Neural cell (in vitro differentiated cells): ENCODE data around the gene GAR1.

Source experiments
- EZH2 ChIP-seq: fragments of 200-600, 300-800 bp; shearing (Covaris generic), sonication (generic); IDR thresholded peaks from 2 replicates; pipeline ENCODE4 v1.6.1; 2014; ENCODE audit warnings: antibody characterized with exemption, low read length, borderline replicate concordance, mild to moderate bottlenecking; ENCODE audit not compliant: insufficient read depth, poor library complexity, severe bottlenecking
- POLR2AphosphoS5 ChIP-seq: IDR thresholded peaks from 2 replicates; pipeline ENCODE4 v1.6.1; 2012
- RAD21 ChIP-seq: fragments of 450-650 bp; conservative IDR thresholded peaks from 2 replicates; pipeline ENCODE4 v1.6.1; 2014; ENCODE audit warnings: antibody characterized with exemption, mild to moderate bottlenecking, moderate library complexity
- TF ChIP-seq, protein P1 (sequence below): IDR thresholded peaks from 2 replicates; pipeline ENCODE4 v1.6.1; 2012; ENCODE audit warnings: borderline replicate concordance
- TF ChIP-seq, protein P2 (sequence below): fragments of 450-650 bp; IDR thresholded peaks from 2 replicates; pipeline ENCODE4 v1.5.1; 2014; ENCODE audit warnings: antibody characterized with exemption, mild to moderate bottlenecking, moderate library complexity; ENCODE audit not compliant: poor library complexity, severe bottlenecking

DNA sequence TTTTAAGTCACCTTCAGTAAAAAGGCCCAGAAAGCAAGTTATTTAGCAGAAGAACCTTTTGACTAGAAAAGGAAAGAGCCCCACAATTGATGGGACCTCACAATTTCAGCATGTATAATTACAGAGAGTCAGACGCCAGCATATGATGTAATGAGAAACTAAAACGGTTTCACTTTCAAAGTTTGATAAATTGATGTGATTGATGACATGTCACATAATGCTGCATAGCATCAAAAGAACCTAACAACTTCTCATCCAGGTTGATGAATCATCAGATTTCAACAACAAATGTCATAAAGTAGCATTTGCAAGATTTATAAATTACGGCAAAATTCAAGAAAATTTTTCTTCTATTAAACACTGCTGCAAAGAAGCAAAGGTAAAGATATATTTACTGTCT, 3.9 kb upstream of the GAR1 start:
- TF ChIP-seq EZH2 (no peak), POLR2AphosphoS5 (no peak), RAD21 (no peak)
- TF ChIP-seq, protein P1, sequence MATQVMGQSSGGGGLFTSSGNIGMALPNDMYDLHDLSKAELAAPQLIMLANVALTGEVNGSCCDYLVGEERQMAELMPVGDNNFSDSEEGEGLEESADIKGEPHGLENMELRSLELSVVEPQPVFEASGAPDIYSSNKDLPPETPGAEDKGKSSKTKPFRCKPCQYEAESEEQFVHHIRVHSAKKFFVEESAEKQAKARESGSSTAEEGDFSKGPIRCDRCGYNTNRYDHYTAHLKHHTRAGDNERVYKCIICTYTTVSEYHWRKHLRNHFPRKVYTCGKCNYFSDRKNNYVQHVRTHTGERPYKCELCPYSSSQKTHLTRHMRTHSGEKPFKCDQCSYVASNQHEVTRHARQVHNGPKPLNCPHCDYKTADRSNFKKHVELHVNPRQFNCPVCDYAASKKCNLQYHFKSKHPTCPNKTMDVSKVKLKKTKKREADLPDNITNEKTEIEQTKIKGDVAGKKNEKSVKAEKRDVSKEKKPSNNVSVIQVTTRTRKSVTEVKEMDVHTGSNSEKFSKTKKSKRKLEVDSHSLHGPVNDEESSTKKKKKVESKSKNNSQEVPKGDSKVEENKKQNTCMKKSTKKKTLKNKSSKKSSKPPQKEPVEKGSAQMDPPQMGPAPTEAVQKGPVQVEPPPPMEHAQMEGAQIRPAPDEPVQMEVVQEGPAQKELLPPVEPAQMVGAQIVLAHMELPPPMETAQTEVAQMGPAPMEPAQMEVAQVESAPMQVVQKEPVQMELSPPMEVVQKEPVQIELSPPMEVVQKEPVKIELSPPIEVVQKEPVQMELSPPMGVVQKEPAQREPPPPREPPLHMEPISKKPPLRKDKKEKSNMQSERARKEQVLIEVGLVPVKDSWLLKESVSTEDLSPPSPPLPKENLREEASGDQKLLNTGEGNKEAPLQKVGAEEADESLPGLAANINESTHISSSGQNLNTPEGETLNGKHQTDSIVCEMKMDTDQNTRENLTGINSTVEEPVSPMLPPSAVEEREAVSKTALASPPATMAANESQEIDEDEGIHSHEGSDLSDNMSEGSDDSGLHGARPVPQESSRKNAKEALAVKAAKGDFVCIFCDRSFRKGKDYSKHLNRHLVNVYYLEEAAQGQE: no peak
- TF ChIP-seq, protein P2, sequence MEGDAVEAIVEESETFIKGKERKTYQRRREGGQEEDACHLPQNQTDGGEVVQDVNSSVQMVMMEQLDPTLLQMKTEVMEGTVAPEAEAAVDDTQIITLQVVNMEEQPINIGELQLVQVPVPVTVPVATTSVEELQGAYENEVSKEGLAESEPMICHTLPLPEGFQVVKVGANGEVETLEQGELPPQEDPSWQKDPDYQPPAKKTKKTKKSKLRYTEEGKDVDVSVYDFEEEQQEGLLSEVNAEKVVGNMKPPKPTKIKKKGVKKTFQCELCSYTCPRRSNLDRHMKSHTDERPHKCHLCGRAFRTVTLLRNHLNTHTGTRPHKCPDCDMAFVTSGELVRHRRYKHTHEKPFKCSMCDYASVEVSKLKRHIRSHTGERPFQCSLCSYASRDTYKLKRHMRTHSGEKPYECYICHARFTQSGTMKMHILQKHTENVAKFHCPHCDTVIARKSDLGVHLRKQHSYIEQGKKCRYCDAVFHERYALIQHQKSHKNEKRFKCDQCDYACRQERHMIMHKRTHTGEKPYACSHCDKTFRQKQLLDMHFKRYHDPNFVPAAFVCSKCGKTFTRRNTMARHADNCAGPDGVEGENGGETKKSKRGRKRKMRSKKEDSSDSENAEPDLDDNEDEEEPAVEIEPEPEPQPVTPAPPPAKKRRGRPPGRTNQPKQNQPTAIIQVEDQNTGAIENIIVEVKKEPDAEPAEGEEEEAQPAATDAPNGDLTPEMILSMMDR: no peak
